Body of pancreas (tissue), 4 donors: ENCODE data around the gene VPS33B.

Experiments
- POLR2A ChIP-seq, 3 donors: fragments of 450-650 bp; IDR thresholded peaks; one replicate each; pipeline ENCODE4 v1.6.1; 2016; ENCODE audit warnings: antibody characterized with exemption in 3 of 3, mild to moderate bottlenecking in 2 of 3
- TF ChIP-seq, protein P1 (sequence below), 7 experiments: fragments of 450-650 bp in 4 of 7; fragments of 200-600 bp in 3 of 7; sonication (generic) in 3 of 7; IDR thresholded peaks; one replicate each; pipeline ENCODE4 v1.5.1; 2016 to 2019; ENCODE audit warnings: antibody characterized with exemption in 7 of 7

- TF ChIP-seq, protein P1, sequence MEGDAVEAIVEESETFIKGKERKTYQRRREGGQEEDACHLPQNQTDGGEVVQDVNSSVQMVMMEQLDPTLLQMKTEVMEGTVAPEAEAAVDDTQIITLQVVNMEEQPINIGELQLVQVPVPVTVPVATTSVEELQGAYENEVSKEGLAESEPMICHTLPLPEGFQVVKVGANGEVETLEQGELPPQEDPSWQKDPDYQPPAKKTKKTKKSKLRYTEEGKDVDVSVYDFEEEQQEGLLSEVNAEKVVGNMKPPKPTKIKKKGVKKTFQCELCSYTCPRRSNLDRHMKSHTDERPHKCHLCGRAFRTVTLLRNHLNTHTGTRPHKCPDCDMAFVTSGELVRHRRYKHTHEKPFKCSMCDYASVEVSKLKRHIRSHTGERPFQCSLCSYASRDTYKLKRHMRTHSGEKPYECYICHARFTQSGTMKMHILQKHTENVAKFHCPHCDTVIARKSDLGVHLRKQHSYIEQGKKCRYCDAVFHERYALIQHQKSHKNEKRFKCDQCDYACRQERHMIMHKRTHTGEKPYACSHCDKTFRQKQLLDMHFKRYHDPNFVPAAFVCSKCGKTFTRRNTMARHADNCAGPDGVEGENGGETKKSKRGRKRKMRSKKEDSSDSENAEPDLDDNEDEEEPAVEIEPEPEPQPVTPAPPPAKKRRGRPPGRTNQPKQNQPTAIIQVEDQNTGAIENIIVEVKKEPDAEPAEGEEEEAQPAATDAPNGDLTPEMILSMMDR (IDR thresholded peaks at IDR 0.05) = no peak
- TF ChIP-seq POLR2A (IDR thresholded peaks at IDR 0.05) = no peak
These were observed 799 bp downstream of the VPS33B start for GRCh38 chr15:91021516-91022074.
